Stomach smooth muscle (tissue), 2 donors: ENCODE data around the gene TBCC.

Experiments
- H3K27ac ChIP-seq: one replicate; pipeline ENCODE4 v1.7.0; 2013; ENCODE audit warnings: mild to moderate bottlenecking, low read length, inconsistent platforms
- H3K27me3 ChIP-seq, 2 donors: one replicate each; pipeline ENCODE4 v1.7.0; 2013; ENCODE audit warnings: low read length in 2 of 2; ENCODE audit not compliant: insufficient read depth in 2 of 2, control insufficient read depth in 1 of 2
- H3K36me3 ChIP-seq, 2 donors: one replicate each; pipeline ENCODE4 v1.7.0; 2013; ENCODE audit warnings: low read length in 2 of 2; ENCODE audit not compliant: control insufficient read depth in 2 of 2, insufficient read depth in 2 of 2
- H3K4me1 ChIP-seq: one replicate; pipeline ENCODE4 v1.7.0; 2013; ENCODE audit warnings: low read length; ENCODE audit not compliant: control insufficient read depth, insufficient read depth
- H3K4me3 ChIP-seq, 2 donors: one replicate each; pipeline ENCODE4 v1.7.0; 2013; ENCODE audit warnings: low read length in 2 of 2
- H3K9ac ChIP-seq, 2 donors: one replicate each; pipeline ENCODE4 v1.7.0; 2013; ENCODE audit warnings: low read length in 2 of 2, mild to moderate bottlenecking in 1 of 2
- H3K9me3 ChIP-seq, 2 donors: one replicate each; pipeline ENCODE4 v1.7.0; 2013; ENCODE audit warnings: low read length in 2 of 2; ENCODE audit not compliant: control insufficient read depth in 2 of 2
- donor health status: healthy.
- donor health status: Pancreatic carcinoma.

TBCC gene

GRCh38 chr6:42727627-42728026 lies 18.3 kb downstream of the TBCC start:
- Histone ChIP-seq H3K4me3 (peak overlapping the region; percentile 79 to 93), H3K9me3 (no peaks in the 10 kb centered on the region), H3K27me3 (no peaks in the 10 kb centered on the region), H3K36me3 (no peaks in the 10 kb centered on the region), H3K9ac (peak overlapping the region; percentile 92 to 94), H3K4me1 (peaks cover 8% of the 10 kb centered on the region), H3K27ac (peak overlapping the region; percentile 86)

GRCh38 chr6:42727087-42727611 lies 18.8 kb downstream of the TBCC start:
- peaks cover 2 to 3% of the 10 kb centered on the region in 2 donors for H3K36me3 ChIP-seq
- peaks cover 8% of the 10 kb centered on the region for H3K4me1 ChIP-seq
- H3K27me3 ChIP-seq = no peaks in the 10 kb centered on the region
- H3K27ac ChIP-seq = peak overlapping the region; percentile 86
- peak overlapping the region; percentile 79 to 93 for H3K4me3 ChIP-seq
- H3K9ac ChIP-seq = peak overlapping the region; percentile 92 to 94
- H3K9me3 ChIP-seq = no peaks in the 10 kb centered on the region

GRCh38 chr6:42726485-42727086 lies 19.3 kb downstream of the TBCC start:
- no peaks in the 10 kb centered on the region for H3K27me3 ChIP-seq
- no peaks in the 10 kb centered on the region for H3K9me3 ChIP-seq
- H3K4me1 ChIP-seq = peaks cover 8% of the 10 kb centered on the region
- peaks cover 4 to 9% of the 10 kb centered on the region in 2 donors for H3K36me3 ChIP-seq
- H3K4me3 ChIP-seq = peak overlapping the region; percentile 79 to 93
- H3K27ac ChIP-seq = peak overlapping the region; percentile 86
- H3K9ac ChIP-seq = peak overlapping the region; percentile 92 to 94

GRCh38 chr6:42726026-42726425 lies 19.9 kb downstream of the TBCC start:
- Histone ChIP-seq H3K27me3 (no peaks in the 10 kb centered on the region), H3K4me1 (peaks cover 8% of the 10 kb centered on the region), H3K9me3 (no peaks in the 10 kb centered on the region), H3K36me3 (peaks cover 4 to 10% of the 10 kb centered on the region in 2 donors), H3K4me3 (peak overlapping the region; percentile 79 to 93), H3K9ac (peak overlapping the region; percentile 92 to 94), H3K27ac (peak overlapping the region; percentile 86)

- Histone ChIP-seq H3K27me3 (no peaks in the 10 kb centered on the region), H3K36me3 (peaks cover 4 to 10% of the 10 kb centered on the region in 2 donors), H3K4me1 (peaks cover 11% of the 10 kb centered on the region), H3K4me3 (no peak overlapping the region), H3K27ac (no peak overlapping the region), H3K9me3 (no peaks in the 10 kb centered on the region), H3K9ac (no peak overlapping the region)
These were observed 21.1 kb downstream of the TBCC start for GRCh38 chr6:42724825-42725224.

GRCh38 chr6:42722497-42722896 lies 23.4 kb downstream of the TBCC start, which contains the start of gene PRPH2:
Gene PRPH2, minus strand, starts transcription at chr6:42722597. Its CDS starts 263 bp downstream, at chr6:42722334.
- Histone ChIP-seq H3K4me1 (peaks cover 9% of the 10 kb centered on the region), H3K9me3 (no peaks in the 10 kb centered on the region), H3K27ac (no peak within 1 kb of the TSS), H3K27me3 (no peaks in the 10 kb centered on the region), H3K4me3 (no peak within 1 kb of the TSS), H3K36me3 (peaks cover 4 to 10% of the 10 kb centered on the region in 2 donors), H3K9ac (no peak within 1 kb of the TSS)

GRCh38 chr6:42720739-42721138 lies 25.2 kb downstream of the TBCC start:
- peaks cover 3% of the 10 kb centered on the region for H3K4me1 ChIP-seq
- H3K9ac ChIP-seq = no peak overlapping the region
- no peaks in the 10 kb centered on the region for H3K27me3 ChIP-seq
- no peak overlapping the region for H3K4me3 ChIP-seq
- H3K27ac ChIP-seq = no peak overlapping the region
- H3K36me3 ChIP-seq = peaks cover 4 to 10% of the 10 kb centered on the region in 2 donors
- no peaks in the 10 kb centered on the region for H3K9me3 ChIP-seq

- Histone ChIP-seq H3K27me3 (no peaks in the 10 kb centered on the region), H3K36me3 (no peaks in the 10 kb centered on the region), H3K4me1 (peaks cover 3% of the 10 kb centered on the region), H3K4me3 (no peak overlapping the region), H3K9ac (no peak overlapping the region), H3K27ac (no peak overlapping the region), H3K9me3 (peaks cover 0 to 8% of the 10 kb centered on the region in 2 donors)
These were observed 30.0 kb downstream of the TBCC start for GRCh38 chr6:42715871-42716270.

- H3K27me3 ChIP-seq = no peaks in the 10 kb centered on the region
- no peaks in the 10 kb centered on the region for H3K36me3 ChIP-seq
- no peak overlapping the region for H3K4me3 ChIP-seq
- no peak overlapping the region for H3K27ac ChIP-seq
- H3K4me1 ChIP-seq = no peaks in the 10 kb centered on the region
- H3K9ac ChIP-seq = no peak overlapping the region
- H3K9me3 ChIP-seq = peaks cover 0 to 8% of the 10 kb centered on the region in 2 donors
These were observed 31.7 kb downstream of the TBCC start for GRCh38 chr6:42714098-42714761.

GRCh38 chr6:42711930-42712329 lies 34.0 kb downstream of the TBCC start:
- Histone ChIP-seq H3K36me3 (no peaks in the 10 kb centered on the region), H3K27me3 (no peaks in the 10 kb centered on the region), H3K4me3 (no peak overlapping the region), H3K4me1 (no peaks in the 10 kb centered on the region), H3K27ac (no peak overlapping the region), H3K9me3 (peaks cover 0 to 8% of the 10 kb centered on the region in 2 donors), H3K9ac (no peak overlapping the region)

GRCh38 chr6:42710316-42710715 lies 35.6 kb downstream of the TBCC start:
- no peaks in the 10 kb centered on the region for H3K27me3 ChIP-seq
- no peaks in the 10 kb centered on the region for H3K4me1 ChIP-seq
- H3K9ac ChIP-seq = no peak overlapping the region
- H3K27ac ChIP-seq = no peak overlapping the region
- no peak overlapping the region for H3K4me3 ChIP-seq
- no peaks in the 10 kb centered on the region for H3K36me3 ChIP-seq
- H3K9me3 ChIP-seq = peaks cover 0 to 8% of the 10 kb centered on the region in 2 donors
